GM12801 (cell line): Measurements from ENCODE around the gene RTL1.

Experiments used
- CTCF ChIP-seq: IDR thresholded peaks from one replicate; pipeline ENCODE4 v1.5.1; 2011; ENCODE audit warnings: control low read depth; ENCODE audit not compliant: insufficient read length; ENCODE audit errors: extremely low read depth

The RTL1 gene

GRCh38 chr14:100910888-100911664 lies 7.6 kb upstream of the RTL1 start:
- TF ChIP-seq CTCF: no peak

GRCh38 chr14:100909439-100909838 lies 5.9 kb upstream of the RTL1 start:
- no peak for TF ChIP-seq CTCF

- no peak for TF ChIP-seq CTCF
These were observed 3.7 kb upstream of the RTL1 start for GRCh38 chr14:100907240-100907639.

GRCh38 chr14:100906420-100906819 lies 2.9 kb upstream of the RTL1 start:
- TF ChIP-seq CTCF: no peak

DNA sequence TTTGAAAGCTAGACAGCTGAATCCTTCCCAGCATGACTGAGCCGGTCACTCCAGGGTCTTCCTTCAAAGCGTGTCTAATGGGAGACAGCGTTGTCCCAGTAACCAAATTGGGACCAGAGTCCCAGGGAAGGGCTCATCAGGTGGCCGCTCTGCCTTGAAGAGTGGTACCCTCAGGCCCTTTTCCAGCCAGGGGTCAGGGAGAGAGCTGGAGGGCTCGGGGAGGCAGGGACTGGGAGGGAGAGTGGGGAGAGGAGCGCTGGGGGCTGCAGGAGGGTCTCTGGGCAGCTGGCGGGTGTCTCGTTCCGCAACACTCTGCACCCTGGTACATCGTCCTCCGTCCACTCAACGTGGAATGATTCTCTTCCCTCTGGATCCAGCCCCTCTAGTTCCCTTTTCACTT lies 1.6 kb upstream of the RTL1 start:
- TF ChIP-seq CTCF: no peak

- no peak for TF ChIP-seq CTCF
These were observed 975 bp upstream of the RTL1 start for GRCh38 chr14:100904307-100905087.

DNA sequence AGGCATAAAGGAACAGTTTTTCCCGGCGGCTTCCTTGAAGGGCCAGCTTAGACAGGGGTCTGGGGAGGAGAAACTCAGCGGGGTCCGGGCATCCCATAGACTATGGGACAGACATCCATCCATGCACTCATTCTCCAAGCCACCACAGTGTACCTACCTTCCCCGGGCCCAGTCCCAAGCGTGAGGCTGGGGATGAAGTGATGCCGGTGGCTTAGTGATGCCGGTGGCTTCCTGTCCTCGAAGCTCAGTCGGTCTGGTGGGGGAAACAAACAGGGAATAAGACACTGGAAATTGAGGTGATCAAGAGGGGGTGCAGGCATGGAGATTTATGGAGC lies 421 bp downstream of the RTL1 start:
- no peak for TF ChIP-seq CTCF
